Kidney epithelial cell (primary cell): ENCODE measurements around the gene IFT43. TPM values are rescaled to one million over a fixed set of nuclear protein-coding genes. Genes with fewer than 3 reads are reported as not detected.

Experiments
- DNase-seq: peaks from one replicate; pipeline ENCODE4 v3.0.0-alpha.2; 2010; ENCODE audit warnings: low read depth
- H3K27me3 ChIP-seq: 2 replicates; pipeline ENCODE4 v1.6.0; 2011; ENCODE audit warnings: low read length; ENCODE audit not compliant: control insufficient read depth, insufficient read depth
- H3K36me3 ChIP-seq: 2 replicates; pipeline ENCODE4 v1.5.1; 2011; ENCODE audit warnings: low read length; ENCODE audit not compliant: control insufficient read depth, insufficient read depth
- H3K4me3 ChIP-seq: 2 replicates; pipeline ENCODE4 v1.5.1; 2011; ENCODE audit warnings: low read depth, mild to moderate bottlenecking, control low read depth, low read length
- total RNA-seq: library from RNA; depleted of rRNA; stranded (reverse); fragments of >200 nt; gene quantifications from 2 replicates; pipeline ENCODE4 v1.2.3, GENCODE V29; 2015
- TF ChIP-seq, protein P1 (sequence below): IDR thresholded peaks from 2 replicates; pipeline ENCODE4 v1.5.1; 2011; ENCODE audit warnings: mild to moderate bottlenecking, moderate library complexity, low read length, control low read depth, inconsistent platforms; ENCODE audit not compliant: insufficient read depth, poor library complexity, severe bottlenecking

Gene IFT43
- total RNA-seq, 1 donor from 2014 or later, result 48.9 TPM

DNA sequence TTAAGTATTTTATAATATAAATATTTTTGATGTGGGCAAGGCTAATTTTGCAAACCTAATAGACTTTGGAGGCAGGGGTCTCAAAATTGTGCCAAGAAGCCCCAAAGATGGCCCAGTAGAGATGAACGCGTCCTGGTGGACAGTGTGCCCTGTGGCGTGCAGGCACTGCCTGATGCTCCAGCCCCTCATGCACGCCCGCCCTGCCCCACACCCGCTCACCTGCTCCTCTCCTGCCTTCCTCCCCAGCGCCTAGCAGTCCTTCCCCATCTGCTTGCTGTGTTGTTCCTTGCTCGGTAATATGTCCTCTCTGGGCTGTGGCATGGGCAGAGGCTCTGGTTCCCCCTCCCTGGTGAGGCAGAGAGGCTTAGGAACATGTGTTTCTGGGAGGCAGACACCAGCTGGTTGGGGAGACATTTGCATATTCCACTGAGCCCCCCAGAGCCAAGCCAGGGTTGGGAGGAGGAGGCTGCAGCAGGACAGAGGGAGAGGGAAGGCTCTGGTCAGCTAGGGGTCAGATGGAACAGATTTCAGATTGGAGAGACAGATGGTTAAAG lies 119.3 kb downstream of the IFT43 start:
- no peak overlapping the region for H3K4me3 ChIP-seq
- H3K36me3 ChIP-seq, result no peaks in the 10 kb centered on the region
- H3K27me3 ChIP-seq, result peaks cover 12% of the 10 kb centered on the region
- no peak for DNase-seq
- TF ChIP-seq, protein P1, sequence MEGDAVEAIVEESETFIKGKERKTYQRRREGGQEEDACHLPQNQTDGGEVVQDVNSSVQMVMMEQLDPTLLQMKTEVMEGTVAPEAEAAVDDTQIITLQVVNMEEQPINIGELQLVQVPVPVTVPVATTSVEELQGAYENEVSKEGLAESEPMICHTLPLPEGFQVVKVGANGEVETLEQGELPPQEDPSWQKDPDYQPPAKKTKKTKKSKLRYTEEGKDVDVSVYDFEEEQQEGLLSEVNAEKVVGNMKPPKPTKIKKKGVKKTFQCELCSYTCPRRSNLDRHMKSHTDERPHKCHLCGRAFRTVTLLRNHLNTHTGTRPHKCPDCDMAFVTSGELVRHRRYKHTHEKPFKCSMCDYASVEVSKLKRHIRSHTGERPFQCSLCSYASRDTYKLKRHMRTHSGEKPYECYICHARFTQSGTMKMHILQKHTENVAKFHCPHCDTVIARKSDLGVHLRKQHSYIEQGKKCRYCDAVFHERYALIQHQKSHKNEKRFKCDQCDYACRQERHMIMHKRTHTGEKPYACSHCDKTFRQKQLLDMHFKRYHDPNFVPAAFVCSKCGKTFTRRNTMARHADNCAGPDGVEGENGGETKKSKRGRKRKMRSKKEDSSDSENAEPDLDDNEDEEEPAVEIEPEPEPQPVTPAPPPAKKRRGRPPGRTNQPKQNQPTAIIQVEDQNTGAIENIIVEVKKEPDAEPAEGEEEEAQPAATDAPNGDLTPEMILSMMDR, result no peak

DNA sequence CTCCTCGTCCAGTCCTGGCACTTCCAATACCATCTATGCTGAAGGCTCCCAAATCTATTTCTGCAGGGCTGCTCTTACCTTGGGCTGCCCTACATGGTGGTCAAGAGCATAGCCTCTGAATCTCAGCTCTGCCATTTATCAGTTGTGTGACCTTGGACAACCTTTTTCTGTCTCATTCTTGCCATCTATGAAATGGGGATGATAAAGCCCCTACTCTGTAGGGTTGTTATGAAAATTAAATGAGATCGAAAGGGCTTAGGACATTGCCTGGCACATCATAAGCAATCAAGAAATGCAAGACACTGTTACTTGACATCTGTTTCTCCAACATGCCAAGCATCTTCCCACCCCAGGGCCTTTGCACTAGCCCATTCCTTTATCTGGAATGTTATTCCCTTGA lies 120.6 kb downstream of the IFT43 start:
- peaks cover 3% of the 10 kb centered on the region for H3K27me3 ChIP-seq

DNA sequence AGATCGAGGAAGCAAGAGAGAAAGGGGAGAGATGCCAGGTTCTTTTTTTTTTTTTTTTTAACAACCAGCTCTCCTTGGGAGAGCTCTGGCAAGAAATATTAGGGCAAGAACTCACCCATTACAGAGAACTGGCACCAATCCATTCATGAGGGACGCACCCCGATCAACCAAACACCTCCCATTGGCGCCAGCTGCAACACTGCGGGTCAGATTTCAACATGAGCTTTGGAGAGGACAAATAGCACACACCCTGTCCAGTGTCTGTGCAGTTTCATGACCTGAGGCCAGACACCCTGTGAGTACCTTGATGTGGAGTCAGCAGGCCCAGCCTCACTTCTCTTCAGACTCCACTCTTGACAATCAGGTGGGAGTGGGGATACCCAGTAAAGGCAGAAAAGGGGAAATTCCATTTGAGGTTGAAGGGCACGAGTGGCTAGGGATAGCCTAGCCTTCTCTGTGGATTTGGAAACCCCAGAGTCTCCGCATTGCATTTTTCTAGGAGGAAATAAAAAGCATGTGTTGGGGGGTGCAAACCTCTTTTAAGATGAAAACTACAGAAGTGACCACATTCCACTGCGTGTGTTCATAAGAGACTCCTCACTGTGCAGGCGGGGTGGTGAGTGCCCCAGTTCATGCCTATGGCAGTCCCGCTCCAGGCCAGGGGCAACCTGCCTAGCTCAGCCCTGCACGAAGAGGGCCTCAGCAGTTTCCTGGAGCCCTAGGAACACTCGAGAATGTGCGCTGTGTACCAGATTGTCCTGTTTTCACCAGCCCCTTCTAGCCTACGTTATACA lies 123.7 kb downstream of the IFT43 start:
- no peak for DNase-seq
- H3K4me3 ChIP-seq, result no peak overlapping the region
- TF ChIP-seq, protein P1, result no peak
- H3K27me3 ChIP-seq, result peaks cover 11% of the 10 kb centered on the region
- no peaks in the 10 kb centered on the region for H3K36me3 ChIP-seq

More for the DNA sequence above, 120.6 kb downstream of the IFT43 start:
- H3K4me3 ChIP-seq, result no peak overlapping the region
- no peak for DNase-seq
- TF ChIP-seq, protein P1, result no peak
- no peaks in the 10 kb centered on the region for H3K36me3 ChIP-seq

DNA sequence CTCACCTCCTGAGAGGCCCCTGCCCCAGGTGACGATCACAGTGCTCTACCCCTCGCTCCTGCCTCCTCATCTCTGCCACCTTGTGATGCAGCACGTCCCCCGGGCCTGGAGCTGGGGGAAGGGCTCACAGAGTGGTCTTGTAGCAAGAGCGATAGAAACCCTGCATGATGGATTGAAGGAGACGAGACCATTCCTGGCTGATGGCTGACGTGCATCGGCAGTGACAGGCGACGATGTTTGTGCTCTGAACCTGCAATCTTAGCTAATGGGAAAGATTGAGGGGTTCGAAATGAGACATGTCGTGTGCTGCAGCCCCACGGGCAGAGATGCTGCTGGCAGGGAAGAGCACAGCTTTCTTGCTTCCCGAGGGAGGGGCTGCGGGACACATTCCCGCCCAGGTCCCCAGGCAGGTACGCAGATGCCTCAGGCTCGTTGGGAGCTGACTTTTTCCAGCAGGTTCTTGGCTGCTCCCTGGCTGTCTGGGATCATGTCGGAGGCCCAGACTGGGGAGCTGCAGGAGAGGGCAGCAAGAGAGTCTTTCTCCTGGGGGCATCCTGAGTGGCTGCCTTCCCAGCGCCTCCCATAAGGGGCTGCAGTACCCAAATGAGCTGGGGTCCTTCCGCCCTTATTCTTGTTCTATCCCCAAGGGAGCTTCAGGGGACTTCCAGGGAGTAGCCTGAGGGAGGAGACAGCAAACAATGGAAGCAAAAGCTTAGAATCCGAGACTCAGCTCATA lies 127.5 kb downstream of the IFT43 start:
- Histone ChIP-seq H3K36me3 (no peaks in the 10 kb centered on the region), H3K4me3 (no peak overlapping the region), H3K27me3 (peaks cover 15% of the 10 kb centered on the region)
- DNase-seq, result no peak
- TF ChIP-seq, protein P1, result no peak

DNA sequence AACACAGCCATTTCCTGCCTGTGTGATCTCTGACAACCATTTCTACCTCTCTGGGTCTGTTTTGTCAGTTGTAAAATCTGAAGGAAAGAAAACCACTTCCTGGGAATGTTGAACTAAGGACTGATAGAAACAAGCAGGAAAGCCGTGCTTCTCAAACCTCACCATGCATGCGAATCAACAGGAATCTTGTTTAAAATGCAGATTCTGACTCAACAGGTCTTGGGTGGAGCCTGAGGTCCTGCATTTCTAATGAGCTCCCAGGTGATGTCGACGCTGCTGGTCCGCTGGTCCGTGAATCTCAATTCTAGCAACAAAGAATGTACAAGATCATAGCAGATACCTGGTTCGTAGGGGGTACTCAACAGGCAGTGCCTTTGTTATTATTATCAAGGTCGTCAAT lies 128.1 kb downstream of the IFT43 start:
- Histone ChIP-seq H3K27me3 (peaks cover 15% of the 10 kb centered on the region), H3K36me3 (no peaks in the 10 kb centered on the region), H3K4me3 (no peak overlapping the region)
- TF ChIP-seq, protein P1, result no peak
- no peak for DNase-seq
